Stomach (tissue), 9 donors: ENCODE measurements around the gene ZSCAN20. TPM values are rescaled to one million over a fixed set of nuclear protein-coding genes. Genes with fewer than 3 reads are reported as not detected.

Experiments
- DNase-seq, 2 donors: peaks; one replicate each; pipeline versions ENCODE4 v3.0.0 to v3.0.0-alpha.2; 2013 to 2019
- H3K27ac ChIP-seq, 5 donors: fragments of 200-600 bp in 4 of 5; sonication (generic) in 4 of 5; one replicate each; pipeline ENCODE4 v1.5.1; 2013 to 2019; ENCODE audit warnings: mild to moderate bottlenecking in 1 of 5, moderate library complexity in 1 of 5
- H3K27me3 ChIP-seq, 3 donors: fragments of 200-600 bp; sonication (generic); one replicate each; pipeline ENCODE4 v1.5.1; 2017 to 2019; ENCODE audit warnings: mixed run types in 1 of 3
- H3K36me3 ChIP-seq, 4 donors: fragments of 200-600 bp; sonication (generic); 1 replicate in 3 of 4; 2 replicates in 1 of 4; pipeline ENCODE4 v1.5.1; 2016 to 2019
- H3K4me1 ChIP-seq, 4 donors: fragments of 200-600 bp; sonication (generic); one replicate each; pipeline ENCODE4 v1.5.1; 2016 to 2019
- H3K4me3 ChIP-seq, 4 donors: fragments of 200-600 bp; sonication (generic) in 3 of 4; one replicate each; pipeline ENCODE4 v1.5.1; 2016 to 2019; ENCODE audit warnings: mild to moderate bottlenecking in 1 of 4
- H3K9me3 ChIP-seq, 4 donors: fragments of 200-600 bp; sonication (generic); one replicate each; pipeline ENCODE4 v1.5.1; 2016 to 2019
- CTCF ChIP-seq, 7 experiments: fragments of 450-650 bp in 4 of 7; fragments of 200-600 bp in 3 of 7; sonication (generic) in 3 of 7; IDR thresholded peaks; one replicate each; pipeline ENCODE4 v1.5.1; 2016 to 2019; ENCODE audit warnings: antibody characterized with exemption in 7 of 7, control low read depth in 2 of 7, mild to moderate bottlenecking in 1 of 7
- EP300 ChIP-seq: sonication (generic); formaldehyde crosslinking; IDR thresholded peaks from one replicate; pipeline ENCODE4 v1.6.1; 2017; ENCODE audit warnings: antibody characterized with exemption
- POLR2A ChIP-seq, 4 donors: fragments of 450-650 bp; IDR thresholded peaks; one replicate each; pipeline ENCODE4 v1.6.1; 2016; ENCODE audit warnings: antibody characterized with exemption in 4 of 4, control low read depth in 2 of 4, mild to moderate bottlenecking in 1 of 4, moderate library complexity in 1 of 4
- POLR2AphosphoS5 ChIP-seq, 3 donors: sonication (generic); formaldehyde crosslinking; IDR thresholded peaks; one replicate each; pipeline ENCODE4 v1.6.1; 2016; ENCODE audit warnings: antibody characterized with exemption in 3 of 3
- WGBS, 5 donors: extraction: QIAGEN DNeasy Blood & Tissue Kit in 3 of 5; methylation state at CpG; one replicate each; pipeline versions ENCODE4 v1.1.5 to v1.1.7; 2013 to 2018; 5-methylcytosine and 5-hydroxymethylcytosine counted together
- intact Hi-C: fragments of 100-400 bp; cut with DNase I; formaldehyde crosslinking; loops from one replicate; pipeline ENCODE4 v1.15.1; 2023; ENCODE audit warnings: low total_unique reads
- polyA plus RNA-seq, 3 donors: library from polyadenylated mRNA; stranded (reverse); fragments of 200-250 nt; gene quantifications; one replicate each; pipeline ENCODE4 v1.2.3, GENCODE V29; 2013
- total RNA-seq, 5 donors: library from RNA; depleted of rRNA; stranded (reverse); fragments of >200 nt; gene quantifications; one replicate each; pipeline versions ENCODE4 v1.1.0 to v1.2.3, GENCODE V29; 2014 to 2016
- donor health status: healthy with polysubstance abuse.
- donor health status: Bipolar disorder and iron deficiency.
- donor health status: healthy.

ZSCAN20 gene
- total and polyA plus RNA-seq, 8 donors = 0.29 to 8.4 (median 0.87) TPM

DNA sequence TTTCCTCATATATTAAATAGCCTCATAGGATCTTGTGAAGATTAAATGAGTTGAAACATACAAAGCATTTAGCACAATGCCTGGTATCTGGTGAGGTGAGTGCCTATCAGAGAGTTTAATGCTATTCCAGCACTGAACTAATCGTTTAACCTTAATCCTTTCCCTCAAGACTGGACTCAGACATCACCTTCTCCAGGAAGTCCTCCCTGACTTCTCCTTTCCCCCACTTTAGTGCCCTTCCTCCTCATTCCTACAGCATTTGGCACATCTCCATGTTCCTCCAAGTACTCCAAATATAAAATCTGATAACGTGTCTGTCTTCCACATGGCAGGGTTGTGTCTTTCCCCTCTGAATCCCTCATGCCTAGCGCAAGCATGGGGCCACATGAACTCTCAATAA is 59.8 kb downstream of the ZSCAN20 start:
- Histone ChIP-seq H3K27me3 (peaks cover 0 to 21% (median 0%) of the 10 kb centered on the region in 3 donors), H3K4me1 (no peaks in the 10 kb centered on the region), H3K4me3 (no peak overlapping the region), H3K27ac (no peak overlapping the region), H3K36me3 (no peaks in the 10 kb centered on the region), H3K9me3 (no peaks in the 10 kb centered on the region)
- DNase-seq = no peak
- TF ChIP-seq POLR2A (IDR thresholded peaks at IDR 0.05) (no peak), EP300 (no peak), CTCF (IDR thresholded peaks at IDR 0.05) (no peak), POLR2AphosphoS5 (IDR thresholded peaks at IDR 0.05) (no peak)
- intact Hi-C loops = no loop called here
- 56 to 74% (median 63%) methylated on average over 3 of the region's 3 CpGs for WGBS, 5 donors

DNA sequence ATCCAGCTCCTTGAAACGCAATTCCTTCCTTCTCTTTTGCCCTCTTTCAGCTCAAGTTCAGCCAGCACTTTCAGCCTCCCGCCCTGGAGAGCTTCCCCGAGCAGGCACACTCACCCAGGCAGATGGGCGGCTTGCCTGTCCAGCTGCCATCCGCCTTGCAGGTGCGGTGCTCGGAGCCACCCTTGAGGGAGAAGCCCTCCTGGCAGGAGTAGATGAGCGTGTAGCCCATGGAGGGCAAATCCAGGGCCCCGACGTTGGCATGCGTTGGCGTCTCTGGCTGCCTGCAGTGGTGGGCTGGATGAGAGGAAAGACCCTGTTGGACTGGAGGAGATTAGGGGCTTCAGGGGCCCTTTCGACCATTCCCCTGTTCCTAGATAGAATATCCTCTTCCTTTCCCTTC is 60.5 kb downstream of the ZSCAN20 start:
- TF ChIP-seq POLR2A (IDR thresholded peaks at IDR 0.05) = no peak
- no peak for TF ChIP-seq CTCF (IDR thresholded peaks at IDR 0.05)
- TF ChIP-seq POLR2AphosphoS5 (IDR thresholded peaks at IDR 0.05) = no peak
- TF ChIP-seq EP300 = no peak
- no peak for DNase-seq
- intact Hi-C loops = no loop called here
- Histone ChIP-seq H3K4me1 (no peaks in the 10 kb centered on the region), H3K27me3 (peaks cover 0 to 23% (median 0%) of the 10 kb centered on the region in 3 donors), H3K27ac (no peak overlapping the region), H3K4me3 (no peak overlapping the region), H3K9me3 (no peaks in the 10 kb centered on the region), H3K36me3 (no peaks in the 10 kb centered on the region)
- WGBS, 5 donors = 88 to 96% (median 94%) methylated on average over 13 of the region's 13 CpGs

- H3K4me3 ChIP-seq = no peak overlapping the region
- peaks cover 0 to 23% (median 0%) of the 10 kb centered on the region in 3 donors for H3K27me3 ChIP-seq
- H3K9me3 ChIP-seq = no peaks in the 10 kb centered on the region
- H3K36me3 ChIP-seq = no peaks in the 10 kb centered on the region
- intact Hi-C loops = no loop called here
- 58 to 68% (median 66%) methylated on average over 2 of the region's 2 CpGs for WGBS, 5 donors
- no peak for DNase-seq
- no peak for TF ChIP-seq POLR2AphosphoS5 (IDR thresholded peaks at IDR 0.05)
- no peak for TF ChIP-seq EP300
- no peak for TF ChIP-seq CTCF (IDR thresholded peaks at IDR 0.05)
- TF ChIP-seq POLR2A (IDR thresholded peaks at IDR 0.05) = no peak
- H3K27ac ChIP-seq = no peak overlapping the region
- no peaks in the 10 kb centered on the region for H3K4me1 ChIP-seq
Observed at GRCh38 chr1:33535334-33535733, 62.9 kb downstream of the ZSCAN20 start.

GRCh38 chr1:33537885-33538284 is 65.4 kb downstream of the ZSCAN20 start:
- Histone ChIP-seq H3K27ac (no peak overlapping the region), H3K9me3 (no peaks in the 10 kb centered on the region), H3K4me3 (no peak overlapping the region), H3K4me1 (no peaks in the 10 kb centered on the region), H3K36me3 (no peaks in the 10 kb centered on the region), H3K27me3 (peaks cover 0 to 22% (median 0%) of the 10 kb centered on the region in 3 donors)
- DNase-seq = no peak
- TF ChIP-seq POLR2AphosphoS5 (IDR thresholded peaks at IDR 0.05) (no peak), CTCF (IDR thresholded peaks at IDR 0.05) (no peak), EP300 (no peak), POLR2A (IDR thresholded peaks at IDR 0.05) (no peak)
- intact Hi-C loops = no loop called here
- WGBS, 5 donors = 93 to 97% (median 96%) methylated on average over 5 of the region's 5 CpGs
